ENCODE results near the gene DUSP1.
A peak's percentile ranks its signal among the peaks of the same experiment; 100 is the strongest.

The DUSP1 gene

GRCh38 chr5:172768098-172768572, 2.9 kb downstream of the DUSP1 start:
- ChIA-PET POLR2A (interaction anchor here (0.7 to 9.9 kb wide), 21 partner anchors 7 to 191 kb away, joined by 3 to 149 read pairs (median 16); partner anchors contain the start of gene RPL26L1), CTCF (interaction anchor here (4.9 to 6.6 kb wide), 4 partner anchors 51 to 162 kb away, joined by 29 to 66 read pairs (median 46); no protein-coding TSS in a partner anchor)
- no peak for TF ChIP-seq CTCF (IDR thresholded peaks at IDR 0.05; ENCODE audit: insufficient read depth, low read length, missing control alignments)
- H3K4me3 ChIP-seq (ENCODE audit: low read depth, low read length): peak overlapping the region; percentile 82
- DNase-seq (ENCODE audit: low read depth, low spot score): no peak

GRCh38 chr5:172766287-172767108, 4.5 kb downstream of the DUSP1 start:
- DNase-seq (ENCODE audit: low read depth, low spot score): peak; percentile 90
- POLR2A ChIA-PET: interaction anchor here (0.6 to 9.9 kb wide), 23 partner anchors 9 to 621 kb away, joined by 3 to 149 read pairs (median 4); no protein-coding TSS in a partner anchor
- CTCF ChIA-PET: interaction anchor here (1.0 to 5.6 kb wide), 6 partner anchors 8 to 165 kb away, joined by 3 to 45 read pairs (median 4); no protein-coding TSS in a partner anchor
- H3K4me3 ChIP-seq (ENCODE audit: low read depth, low read length): peak overlapping the region; percentile 82
- TF ChIP-seq CTCF (IDR thresholded peaks at IDR 0.05; ENCODE audit: insufficient read depth, low read length, missing control alignments): no peak

GRCh38 chr5:172765766-172766286, 5.2 kb downstream of the DUSP1 start:
- ChIA-PET POLR2A (interaction anchor here (0.6 to 9.9 kb wide), 14 partner anchors 10 to 194 kb away, joined by 3 to 149 read pairs (median 4); no protein-coding TSS in a partner anchor), CTCF (interaction anchor here (0.9 to 5.6 kb wide), 9 partner anchors 32 to 173 kb away, joined by 3 to 45 read pairs (median 4); no protein-coding TSS in a partner anchor)
- peak; percentile 88 for DNase-seq (ENCODE audit: low read depth, low spot score)
- H3K4me3 ChIP-seq (ENCODE audit: low read depth, low read length): peak overlapping the region; percentile 82
- no peak for TF ChIP-seq CTCF (IDR thresholded peaks at IDR 0.05; ENCODE audit: insufficient read depth, low read length, missing control alignments)

GRCh38 chr5:172764861-172765765, 5.9 kb downstream of the DUSP1 start:
- TF ChIP-seq CTCF (IDR thresholded peaks at IDR 0.05; ENCODE audit: insufficient read depth, low read length, missing control alignments): no peak
- ChIA-PET CTCF (interaction anchor here (0.8 to 5.6 kb wide), 12 partner anchors 31 to 174 kb away, joined by 3 to 45 read pairs (median 4); no protein-coding TSS in a partner anchor), POLR2A (interaction anchor here (0.5 to 9.9 kb wide), 18 partner anchors 9 to 563 kb away, joined by 3 to 149 read pairs (median 4); partner anchors contain the start of gene STC2)
- H3K4me3 ChIP-seq (ENCODE audit: low read depth, low read length): peak overlapping the region; percentile 54
- DNase-seq (ENCODE audit: low read depth, low spot score): peak; percentile 98

- no peak overlapping the region for H3K4me3 ChIP-seq (ENCODE audit: low read depth, low read length)
- TF ChIP-seq CTCF (IDR thresholded peaks at IDR 0.05; ENCODE audit: insufficient read depth, low read length, missing control alignments): no peak
- ChIA-PET POLR2A (no interaction called here), CTCF (interaction anchor here (5.6 kb wide), 1 partner anchor 49 kb away, joined by 45 read pairs; no protein-coding TSS in a partner anchor)
- DNase-seq (ENCODE audit: low read depth, low spot score): no peak
These were observed 7.9 kb downstream of the DUSP1 start for GRCh38 chr5:172763120-172763464.
